ENCODE measurements around the gene TXLNB. TPM values are rescaled to one million over a fixed set of nuclear protein-coding genes. Genes with fewer than 3 reads are reported as not detected.
"Not testable (repeated sequence)": the region's sequence is repeated elsewhere in the genome, so short reads cannot be mapped to it uniquely, and the experiment has no call there.

TXLNB gene
- total and polyA plus RNA-seq, 2 of the 13 experiments (the other 11 are each of a cell fraction or from before 2014, with no cell fraction given): not detected

DNA sequence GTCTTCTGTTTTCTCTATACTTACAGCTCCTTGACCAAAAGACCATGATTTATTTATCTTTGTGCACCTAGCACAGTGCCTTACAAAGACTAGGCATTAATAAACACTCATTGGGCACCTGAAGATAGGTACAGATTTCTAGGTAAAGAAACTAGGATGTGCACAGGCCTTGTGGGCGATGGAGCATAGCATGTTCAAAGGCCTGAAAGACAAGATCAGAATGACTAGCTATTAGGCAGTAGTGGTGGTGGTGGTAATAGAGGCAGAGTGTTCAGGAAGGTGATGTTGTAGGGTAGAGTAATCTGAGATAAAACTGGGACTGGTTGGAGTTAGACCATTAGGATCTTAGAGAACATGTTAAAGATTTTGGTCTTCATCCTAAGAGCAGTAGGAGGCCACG is 3.9 kb downstream of the TXLNB start:
- Histone ChIP-seq H3K4me2 (ENCODE audit: low read depth, low read length) (no peak overlapping the region), H3K4me3 (replicated peaks in 1 of 3; ENCODE audit: insufficient read depth in 1 of 3, low read depth in 2 of 3, low read length in 3 of 3) (no peak overlapping the region), H3K27me3 (ENCODE audit: control insufficient read depth in 1 of 2, insufficient read depth in 2 of 2, low read length in 2 of 2) (peaks cover 0 to 5% of the 10 kb centered on the region in 2 experiments; a peak in 2 of 5 replicates), H3K79me2 (ENCODE audit: insufficient read depth, low read length) (no peaks in the 10 kb centered on the region), H3K9ac (ENCODE audit: insufficient read depth, low read depth, low read length) (no peak overlapping the region), H3K27ac (ENCODE audit: extremely low read length, insufficient read depth, low read length) (no peak overlapping the region), H3K36me3 (replicated peaks in 1 of 2; ENCODE audit: control insufficient read depth in 1 of 2, insufficient read depth in 2 of 2, low read length in 2 of 2) (no peaks in the 10 kb centered on the region), H2AFZ (ENCODE audit: low read length) (no peak overlapping the region), H3K9me3 (ENCODE audit: low read length) (no peaks in the 10 kb centered on the region), H3K4me1 (ENCODE audit: insufficient read depth, low read length) (no peaks in the 10 kb centered on the region), H4K20me1 (ENCODE audit: insufficient read depth, low read length) (no peaks in the 10 kb centered on the region)
- WGBS (ENCODE audit: low lambda C conversion rate): 1% methylated on average over 2 of the region's 2 CpGs
- CTCF ChIA-PET (ENCODE audit: low intra/inter-chr PET ratio, low total read pairs): no interaction called here
- DNase-seq (ENCODE audit: low spot score) (no peak), FAIRE-seq (no peak), ATAC-seq (no peak)
- no peak for TF ChIP-seq MIER2 (CRISPR knock-in tag; IDR thresholded peaks at IDR 0.05)
- TF ChIP-seq KMT2A (CRISPR knock-in tag; IDR thresholded peaks at IDR 0.05): no peak
- no peak for TF ChIP-seq GATAD2A (CRISPR knock-in tag; IDR thresholded peaks at IDR 0.05)
- no peak for TF ChIP-seq SETDB1 (CRISPR knock-in tag; IDR thresholded peaks at IDR 0.05; ENCODE audit: borderline replicate concordance)
- no peak for TF ChIP-seq SRY (CRISPR knock-in tag; IDR thresholded peaks at IDR 0.05)
- TF ChIP-seq ZFAT (CRISPR knock-in tag; conservative IDR thresholded peaks at IDR 0.05): no peak
- POLR2A ChIA-PET: no interaction called here
- no TSS peak for BruUV-seq (replicated peaks)
- in situ Hi-C loops (cut with HindIII; ENCODE audit: extremely low pct_ligation_motif_present, low pct_unique_long_range_greater_than_20kb): no loop called here
- intact Hi-C loops (cut with micrococcal nuclease; ENCODE audit: unreplicated experiment): no loop called here

DNA sequence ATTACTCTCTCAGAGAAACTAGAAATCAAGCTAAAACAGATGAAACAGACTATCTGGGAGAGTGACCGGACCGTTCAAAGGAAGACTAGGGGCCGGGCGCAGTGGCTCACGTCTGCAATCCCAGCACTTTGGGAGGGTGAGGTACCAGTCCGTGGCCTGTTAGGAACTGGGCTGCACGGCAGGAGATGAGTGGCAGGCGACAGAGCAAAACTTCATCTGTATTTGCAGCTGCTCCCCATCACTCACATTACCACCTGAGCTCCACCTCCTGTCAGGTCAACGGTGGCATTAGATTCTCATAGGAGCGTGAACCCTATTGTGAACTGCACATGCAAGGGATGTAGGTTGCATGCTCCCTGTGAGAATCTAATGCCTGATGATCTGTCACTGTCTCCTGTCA is 5.4 kb downstream of the TXLNB start:
- H3K4me2 ChIP-seq (ENCODE audit: low read depth, low read length); H3K9me3 ChIP-seq (ENCODE audit: low read length); intact Hi-C loops (cut with micrococcal nuclease; ENCODE audit: unreplicated experiment); H3K36me3 ChIP-seq (replicated peaks in 1 of 2; ENCODE audit: control insufficient read depth in 1 of 2, insufficient read depth in 2 of 2, low read length in 2 of 2); H2AFZ ChIP-seq (ENCODE audit: low read length); H3K9ac ChIP-seq (ENCODE audit: insufficient read depth, low read depth, low read length); H3K4me3 ChIP-seq (replicated peaks in 1 of 3; ENCODE audit: insufficient read depth in 1 of 3, low read depth in 2 of 3, low read length in 3 of 3); BruUV-seq (replicated peaks); CTCF ChIA-PET (ENCODE audit: low intra/inter-chr PET ratio, low total read pairs); H3K4me1 ChIP-seq (ENCODE audit: insufficient read depth, low read length); ATAC-seq; H3K27ac ChIP-seq (ENCODE audit: extremely low read length, insufficient read depth, low read length); FAIRE-seq; H4K20me1 ChIP-seq (ENCODE audit: insufficient read depth, low read length); POLR2A ChIA-PET; H3K27me3 ChIP-seq (ENCODE audit: control insufficient read depth in 1 of 2, insufficient read depth in 2 of 2, low read length in 2 of 2); H3K79me2 ChIP-seq (ENCODE audit: insufficient read depth, low read length); DNase-seq (ENCODE audit: low spot score); in situ Hi-C loops (cut with HindIII; ENCODE audit: extremely low pct_ligation_motif_present, low pct_unique_long_range_greater_than_20kb): not testable (repeated sequence)
- 46% methylated on average over 8 of the region's 10 CpGs for WGBS (ENCODE audit: low lambda C conversion rate)

Measured in HepG2 (cell line).